HG03520 (cell line): ENCODE results near the gene ARL6IP4.
"Not testable (repeated sequence)": the region's sequence is repeated elsewhere in the genome, so short reads cannot be mapped to it uniquely, and the experiment has no call there.

ENCODE experiments used
- ATAC-seq: cut with Tn5 transposase; IDR thresholded peaks from one replicate; pipeline ENCODE4 v1.9.1; 2021; ENCODE audit warnings: mild to moderate bottlenecking, moderate library complexity; ENCODE audit not compliant: unreplicated experiment

ARL6IP4 gene

GRCh38 chr12:123005081-123005626 lies 24.7 kb downstream of the ARL6IP4 start:
- ATAC-seq = no peak

DNA sequence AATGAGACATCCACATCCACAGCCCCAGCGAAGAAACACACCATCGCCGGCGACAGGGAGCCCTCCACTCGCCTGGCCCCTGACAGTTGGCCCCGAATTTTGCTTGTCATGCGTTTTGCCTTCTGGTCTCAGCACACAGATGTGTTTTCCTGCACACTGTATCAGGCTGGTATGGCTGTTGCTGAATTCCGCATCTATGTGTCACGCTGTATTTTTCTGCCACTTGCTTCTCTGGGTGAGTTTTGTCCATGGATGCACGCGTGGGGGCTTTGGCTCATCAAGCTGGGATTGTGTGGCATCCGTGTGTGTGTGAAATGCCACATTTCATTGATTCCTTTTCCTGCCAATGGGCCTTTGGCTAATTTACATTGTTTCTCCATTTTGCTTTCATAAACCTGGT lies 26.5 kb downstream of the ARL6IP4 start:
- no peak for ATAC-seq

- no peak for ATAC-seq
Observed at GRCh38 chr12:123010110-123010509, 29.6 kb downstream of the ARL6IP4 start.

GRCh38 chr12:123010681-123011080 lies 30.2 kb downstream of the ARL6IP4 start:
- no peak for ATAC-seq

DNA sequence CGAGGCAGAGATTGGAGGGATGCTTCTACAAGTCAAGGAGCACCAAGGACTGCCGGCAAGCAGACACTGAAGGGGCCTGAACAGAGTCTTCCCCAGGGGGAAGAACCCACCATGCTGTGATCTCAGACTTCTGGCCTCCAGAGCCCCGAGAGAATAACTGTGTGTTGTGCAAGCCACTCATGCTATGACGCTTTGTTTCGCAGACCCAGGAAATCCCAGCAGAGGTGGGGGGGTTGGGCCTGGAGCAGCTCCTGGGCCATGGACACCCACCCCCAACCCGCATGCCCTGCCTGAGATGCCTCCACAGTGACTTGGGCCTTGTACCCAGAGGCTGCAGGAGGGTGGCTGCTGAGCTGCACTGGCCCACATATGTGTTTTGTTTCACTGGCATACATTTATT lies 31.2 kb downstream of the ARL6IP4 start:
- no peak for ATAC-seq

DNA sequence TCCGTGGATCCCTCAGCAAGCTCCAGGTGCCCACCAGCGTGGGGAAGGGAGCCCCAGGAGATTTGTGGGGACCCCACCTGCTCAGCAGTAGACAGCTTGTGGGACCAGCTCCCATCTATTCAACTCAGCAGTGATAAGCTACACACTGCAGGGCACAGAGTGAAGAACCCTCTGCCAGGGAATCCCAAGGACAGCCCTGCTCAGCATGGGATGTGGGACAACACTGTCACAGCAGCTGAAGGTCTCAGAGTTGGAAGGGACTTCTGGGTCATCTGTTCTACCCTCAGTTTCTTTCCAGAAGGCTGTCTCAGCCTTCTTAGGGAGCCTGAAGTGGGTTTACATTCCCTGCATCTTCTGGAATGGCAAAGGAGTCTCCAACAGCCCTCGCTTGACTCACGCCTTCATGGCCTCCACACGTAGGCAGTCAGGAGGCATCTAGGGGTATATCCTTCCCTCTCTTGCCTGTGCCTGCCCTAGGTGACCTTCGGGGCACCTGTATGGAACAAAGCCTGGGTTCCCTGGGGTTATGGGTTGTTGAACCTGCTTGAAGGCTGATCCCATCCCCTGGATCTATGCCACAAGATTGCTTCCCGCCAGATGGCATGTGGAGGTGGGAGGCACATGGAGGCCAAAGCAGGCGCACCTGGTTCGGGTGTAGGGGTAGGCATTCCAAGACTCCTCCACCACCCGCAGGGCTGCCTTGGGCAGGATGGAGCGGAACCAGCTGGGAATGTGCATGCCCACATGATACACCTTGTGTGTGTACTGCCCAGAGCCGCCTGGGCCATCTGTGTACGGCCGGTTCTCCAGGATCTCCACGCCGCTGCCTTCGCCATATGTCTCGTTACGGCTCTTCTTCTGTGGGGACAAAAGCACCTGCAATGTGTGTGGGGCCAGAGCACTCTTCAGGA lies 33.0 kb downstream of the ARL6IP4 start:
- no peak for ATAC-seq

DNA sequence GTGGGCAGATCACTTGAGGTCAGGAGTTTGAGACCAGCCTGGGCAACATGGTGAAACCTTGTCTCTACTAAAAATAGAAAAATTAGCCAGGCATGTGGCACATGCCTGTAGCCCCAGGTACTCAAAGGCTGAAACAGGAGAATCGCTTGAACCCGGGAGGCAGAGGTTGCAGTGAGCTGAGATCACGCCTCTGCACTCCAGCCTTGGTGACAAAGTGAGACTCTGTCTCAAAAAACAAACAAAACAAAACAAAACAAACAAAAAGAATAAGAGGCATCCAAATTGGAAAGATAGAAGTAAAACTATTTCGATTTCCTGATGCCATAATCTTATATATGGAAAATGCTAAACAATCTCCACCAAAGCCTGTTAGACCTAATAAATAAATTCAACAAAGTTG lies 34.0 kb downstream of the ARL6IP4 start:
- ATAC-seq = not testable (repeated sequence)

DNA sequence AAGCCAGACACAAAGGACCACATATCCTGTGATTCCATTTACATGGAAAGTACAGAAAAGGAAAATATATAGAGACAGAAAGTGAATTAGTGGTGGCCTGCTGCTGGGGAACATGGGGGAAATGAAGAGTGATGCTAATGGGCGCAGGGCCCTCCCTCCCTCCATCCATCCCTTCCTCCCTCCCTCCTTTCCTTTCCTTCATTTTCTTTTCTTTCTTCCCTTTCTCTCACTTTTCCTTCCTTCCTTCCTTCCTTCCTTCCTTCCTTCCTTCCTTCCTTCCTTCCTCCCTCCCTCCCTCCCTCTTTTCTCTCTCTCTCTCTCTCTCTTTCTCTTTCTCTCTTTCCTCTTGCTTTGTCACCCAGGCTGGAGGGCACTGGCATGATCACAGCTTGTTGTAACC lies 37.3 kb downstream of the ARL6IP4 start:
- no peak for ATAC-seq

DNA sequence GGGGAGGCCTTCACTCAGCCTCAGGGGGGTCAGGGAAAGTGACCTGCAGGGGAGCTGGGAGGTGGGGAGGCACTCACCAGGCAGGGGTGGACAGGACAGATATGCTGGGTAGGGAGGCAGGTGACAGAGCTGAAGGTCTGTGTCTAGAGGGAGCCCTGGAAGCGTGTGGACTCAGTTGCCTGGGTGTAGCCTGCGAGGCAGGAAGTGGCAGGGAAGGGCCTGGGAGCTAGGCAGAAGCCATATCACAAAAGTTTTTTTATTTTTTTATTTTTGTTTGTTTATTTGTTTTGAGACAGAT lies 39.3 kb downstream of the ARL6IP4 start:
- no peak for ATAC-seq

- ATAC-seq = no peak
Observed at GRCh38 chr12:123021688-123022604, 41.5 kb downstream of the ARL6IP4 start.

- ATAC-seq = no peak
Observed at GRCh38 chr12:123022846-123023245, 42.4 kb downstream of the ARL6IP4 start.

DNA sequence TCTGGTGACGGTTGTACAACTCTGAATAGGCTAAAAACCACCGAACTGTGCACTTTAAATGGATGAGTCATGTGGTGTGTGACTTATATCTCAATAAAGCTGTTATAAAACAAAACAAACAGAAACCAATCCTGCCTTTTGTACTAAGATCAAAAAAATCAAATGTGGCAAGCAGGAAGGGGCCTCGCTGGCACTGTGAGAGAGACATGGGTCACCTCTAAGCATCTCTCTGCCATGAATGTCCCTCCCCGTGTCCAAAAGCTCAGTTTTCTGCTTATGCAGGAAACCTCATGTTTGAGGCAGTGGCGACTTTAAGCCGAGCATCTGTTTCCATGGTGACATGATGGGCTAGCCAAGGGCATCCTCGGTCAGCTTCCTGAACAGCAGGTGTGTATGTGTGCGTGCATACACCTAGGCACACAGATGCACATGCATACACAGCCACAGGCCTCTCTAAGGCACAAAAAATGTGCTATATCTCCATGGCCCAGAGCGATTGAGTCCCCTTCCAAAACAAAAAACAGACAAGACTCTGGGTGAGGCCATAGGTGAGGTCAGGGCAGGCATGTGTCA lies 44.4 kb downstream of the ARL6IP4 start:
- no peak for ATAC-seq

DNA sequence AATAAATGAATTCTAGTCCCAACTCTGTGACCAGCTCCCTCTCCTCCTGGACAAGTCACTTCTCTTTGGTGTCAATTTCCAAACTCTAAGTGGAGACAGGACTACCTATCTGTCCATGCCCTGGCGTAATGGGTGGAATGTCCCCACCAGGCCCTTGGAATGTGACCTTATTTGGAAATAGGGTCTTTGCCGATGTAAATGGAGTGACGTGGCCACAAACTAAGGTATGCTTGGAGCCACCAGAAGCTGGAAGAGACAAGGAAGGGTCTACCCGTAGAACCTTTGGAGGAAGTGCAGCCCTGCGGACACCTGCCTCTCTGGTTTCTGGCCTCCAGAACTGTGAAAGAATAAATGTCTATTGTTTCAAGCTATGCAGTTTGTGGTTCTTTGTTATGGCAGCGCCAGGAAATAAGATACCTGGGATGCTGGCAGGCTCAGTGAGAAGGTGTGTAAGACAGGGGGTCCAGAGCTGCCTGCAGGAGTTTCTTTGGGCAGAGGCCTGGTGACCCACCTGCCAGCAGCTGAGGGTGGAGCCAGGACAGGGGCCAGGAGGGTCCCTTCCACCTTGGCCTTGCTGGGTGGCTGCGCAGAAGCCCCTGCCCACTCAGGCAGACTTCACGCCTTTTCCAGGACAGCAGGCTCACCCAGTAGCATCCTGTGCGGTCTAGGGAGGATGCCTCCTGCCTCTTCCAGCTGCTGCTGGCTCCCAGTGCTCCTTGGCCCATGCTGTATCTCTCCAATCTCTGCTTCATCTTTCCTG lies 45.8 kb downstream of the ARL6IP4 start:
- ATAC-seq = no peak

DNA sequence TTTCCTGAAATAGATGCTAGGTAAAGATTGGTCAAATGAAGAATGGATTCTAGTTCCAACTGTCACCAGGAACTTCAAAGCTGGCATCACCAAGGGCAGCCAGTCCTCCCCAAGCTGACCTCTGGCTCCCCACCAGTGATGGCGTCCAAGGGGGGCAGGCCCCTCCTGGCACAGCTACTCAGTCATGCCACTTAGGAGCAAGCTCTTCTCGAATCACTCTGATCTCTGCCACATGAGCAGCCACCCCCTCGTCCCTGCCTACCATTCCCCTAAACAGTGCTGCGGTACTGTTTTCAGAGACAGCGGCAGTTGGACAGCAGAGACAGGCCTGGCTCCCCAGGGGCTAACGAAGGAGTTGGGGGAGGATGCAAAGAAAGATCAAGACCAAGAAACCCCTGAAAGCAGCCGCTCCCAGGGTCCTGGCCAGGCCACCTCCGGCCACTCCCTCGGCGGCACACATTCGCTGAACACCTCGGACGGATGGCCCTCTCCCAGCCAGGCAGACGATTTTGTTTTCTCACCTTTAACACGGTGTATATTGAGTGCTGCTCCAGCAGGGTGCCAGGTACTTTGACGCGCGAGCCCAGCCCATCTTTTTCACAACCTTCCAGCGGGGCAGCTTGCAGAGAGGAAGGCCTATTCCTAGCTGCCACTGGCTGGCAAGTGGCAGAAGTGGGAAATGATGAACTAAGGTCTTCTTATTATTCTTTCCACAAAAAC lies 47.4 kb downstream of the ARL6IP4 start:
- no peak for ATAC-seq

- ATAC-seq = no peak
Observed at GRCh38 chr12:123028475-123028874, 48.0 kb downstream of the ARL6IP4 start.

- ATAC-seq = no peak
Observed at GRCh38 chr12:123029550-123029949, 49.1 kb downstream of the ARL6IP4 start.

- ATAC-seq = no peak
Observed at GRCh38 chr12:123030686-123031085, 50.2 kb downstream of the ARL6IP4 start.

DNA sequence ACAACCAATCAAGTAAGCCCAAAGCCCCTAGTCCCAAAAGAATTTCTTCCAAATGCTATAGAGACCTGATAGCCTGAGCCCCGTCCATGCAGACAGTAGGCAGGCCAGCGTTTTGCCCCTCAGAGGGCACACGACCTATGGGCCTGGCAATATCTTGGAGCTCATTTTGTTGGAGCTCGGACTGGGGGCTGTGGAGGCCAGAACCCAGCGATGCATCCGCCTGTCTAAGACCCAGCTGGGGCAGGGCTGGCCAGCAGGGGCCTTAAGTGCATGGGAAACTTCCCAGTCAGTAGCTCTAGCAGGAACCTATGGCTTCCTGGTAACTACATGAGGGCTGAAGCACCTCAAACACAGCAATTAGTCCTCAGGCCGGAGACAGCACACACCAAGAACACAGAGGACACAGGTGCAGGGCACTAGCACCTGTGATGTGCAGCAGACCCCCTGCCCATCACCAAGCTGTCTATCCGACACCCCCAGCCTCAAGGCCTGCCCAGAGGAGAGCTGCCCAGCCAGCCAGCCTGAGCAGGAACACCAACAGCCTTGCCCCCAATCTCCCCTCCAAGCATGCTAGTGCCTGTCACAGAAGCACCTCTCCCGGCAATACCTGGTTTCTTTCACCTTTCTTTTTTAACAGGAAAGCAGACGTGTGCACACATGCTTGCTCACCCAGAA lies 50.8 kb downstream of the ARL6IP4 start:
- no peak for ATAC-seq
